ENCODE data around the gene FRY.
A peak's percentile ranks its signal among the peaks of the same experiment; 100 is the strongest.

The FRY gene

DNA sequence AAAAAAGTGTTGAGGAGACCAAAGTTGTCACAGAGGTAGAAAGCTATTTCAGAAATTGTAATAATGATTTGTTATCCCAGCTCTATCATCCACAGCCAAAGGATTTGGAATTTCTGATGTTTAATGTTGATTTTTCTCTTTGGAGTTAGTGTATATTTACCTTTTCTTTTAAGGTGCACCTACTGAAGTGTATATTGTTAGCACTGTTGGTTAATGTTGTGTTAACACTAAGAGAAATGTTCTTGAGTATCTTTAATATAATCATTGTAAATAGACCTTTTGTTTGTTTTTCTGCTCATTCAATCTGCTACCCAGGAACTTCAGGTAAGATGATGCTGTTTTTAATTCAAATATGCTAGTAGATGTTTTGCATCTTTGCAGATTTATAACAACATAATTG is 226.1 kb downstream of the FRY start:
- TF ChIP-seq CTCF (IDR thresholded peaks at IDR 0.05; ENCODE audit: low read depth, low read length): no peak
- no peak overlapping the region for H3K27ac ChIP-seq
- DNase-seq: no peak
- H3K4me3 ChIP-seq (ENCODE audit: low read depth, low read length): no peak overlapping the region
- peaks cover 6% of the 10 kb centered on the region; the same call in 1 of the 2 replicates for H3K36me3 ChIP-seq
- no peaks in the 10 kb centered on the region for H3K9me3 ChIP-seq (ENCODE audit: severe bottlenecking)
- no peaks in the 10 kb centered on the region for H3K27me3 ChIP-seq (ENCODE audit: insufficient read depth, low read depth, severe bottlenecking)

- TF ChIP-seq CTCF (IDR thresholded peaks at IDR 0.05; ENCODE audit: low read depth, low read length): peak; percentile 28; the same call in 1 of the 2 replicates
- Histone ChIP-seq H3K4me3 (ENCODE audit: low read depth, low read length) (no peak overlapping the region), H3K27me3 (ENCODE audit: insufficient read depth, low read depth, severe bottlenecking) (no peaks in the 10 kb centered on the region), H3K36me3 (peaks cover 5% of the 10 kb centered on the region; the same call in 1 of the 2 replicates), H3K27ac (no peak overlapping the region), H3K9me3 (ENCODE audit: severe bottlenecking) (no peaks in the 10 kb centered on the region)
- no peak for DNase-seq
Measured at GRCh38 chr13:32259116-32259515, 227.5 kb downstream of the FRY start.

- no peak overlapping the region for H3K4me3 ChIP-seq (ENCODE audit: low read depth, low read length)
- TF ChIP-seq CTCF (IDR thresholded peaks at IDR 0.05; ENCODE audit: low read depth, low read length): no peak
- peaks cover 11% of the 10 kb centered on the region for H3K36me3 ChIP-seq
- H3K27ac ChIP-seq: no peak overlapping the region
- H3K27me3 ChIP-seq (ENCODE audit: insufficient read depth, low read depth, severe bottlenecking): no peaks in the 10 kb centered on the region
- H3K9me3 ChIP-seq (ENCODE audit: severe bottlenecking): no peaks in the 10 kb centered on the region
- no peak for DNase-seq
Measured at GRCh38 chr13:32261567-32261966, 230.0 kb downstream of the FRY start.

- no peak overlapping the region for H3K4me3 ChIP-seq (ENCODE audit: low read depth, low read length)
- DNase-seq: no peak
- no peaks in the 10 kb centered on the region for H3K9me3 ChIP-seq (ENCODE audit: severe bottlenecking)
- no peak overlapping the region for H3K27ac ChIP-seq
- peaks cover 11% of the 10 kb centered on the region for H3K36me3 ChIP-seq
- no peaks in the 10 kb centered on the region for H3K27me3 ChIP-seq (ENCODE audit: insufficient read depth, low read depth, severe bottlenecking)
- no peak for TF ChIP-seq CTCF (IDR thresholded peaks at IDR 0.05; ENCODE audit: low read depth, low read length)
Measured at GRCh38 chr13:32262165-32262564, 230.6 kb downstream of the FRY start.

DNA sequence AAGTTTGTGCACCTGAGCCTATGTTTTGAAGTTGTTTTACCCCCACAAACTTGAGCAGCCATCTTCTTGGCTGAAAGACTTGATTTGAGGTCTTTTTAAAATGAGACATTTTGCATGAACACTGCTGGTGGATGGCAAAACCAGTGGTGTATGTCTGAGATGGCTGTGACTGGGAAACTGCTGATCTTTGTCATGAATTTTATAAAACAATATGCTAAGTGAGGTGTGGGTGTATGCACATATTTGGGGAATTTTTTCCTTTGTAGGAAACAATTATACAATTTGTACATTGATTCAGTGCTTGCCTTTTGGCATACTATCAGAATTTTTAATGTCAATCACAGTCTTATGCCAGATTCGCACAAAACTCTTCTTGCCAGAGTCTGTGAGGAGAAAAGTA is 231.0 kb downstream of the FRY start:
- no peaks in the 10 kb centered on the region for H3K9me3 ChIP-seq (ENCODE audit: severe bottlenecking)
- H3K4me3 ChIP-seq (ENCODE audit: low read depth, low read length): no peak overlapping the region
- H3K27ac ChIP-seq: no peak overlapping the region
- no peak for DNase-seq
- no peak for TF ChIP-seq CTCF (IDR thresholded peaks at IDR 0.05; ENCODE audit: low read depth, low read length)
- no peaks in the 10 kb centered on the region for H3K27me3 ChIP-seq (ENCODE audit: insufficient read depth, low read depth, severe bottlenecking)
- H3K36me3 ChIP-seq: peaks cover 11% of the 10 kb centered on the region

- TF ChIP-seq CTCF (IDR thresholded peaks at IDR 0.05; ENCODE audit: low read depth, low read length): no peak
- DNase-seq: no peak
- no peaks in the 10 kb centered on the region for H3K9me3 ChIP-seq (ENCODE audit: severe bottlenecking)
- no peak overlapping the region for H3K27ac ChIP-seq
- peaks cover 11% of the 10 kb centered on the region for H3K36me3 ChIP-seq
- H3K27me3 ChIP-seq (ENCODE audit: insufficient read depth, low read depth, severe bottlenecking): no peaks in the 10 kb centered on the region
- H3K4me3 ChIP-seq (ENCODE audit: low read depth, low read length): no peak overlapping the region
Measured at GRCh38 chr13:32264407-32264806, 232.8 kb downstream of the FRY start.

Data from WERI-Rb-1 (cell line).